SK-N-SH (cell line): ENCODE results near the gene EPGN. TPM values are rescaled to one million over a fixed set of nuclear protein-coding genes. Genes with fewer than 3 reads are reported as not detected.

ENCODE experiments used
- CTCF ChIA-PET: fragments of 300-600, 350-600 bp; formaldehyde crosslinking; extraction: SDS; loops from one replicate; lab custom pipeline; 2021; lab: Yijun Ruan, JAX
- POLR2A ChIA-PET: fragments of 350-600 bp; sonication (Branson Sonifier 250); formaldehyde crosslinking; extraction: SDS; loops from one replicate; lab custom pipeline; 2020; ENCODE audit warnings: antibody characterized with exemption, inconsistent platforms; lab: Yijun Ruan, JAX
- DNase-seq: peaks from one replicate; pipeline ENCODE4 v3.0.0; 2012
- H2AFZ ChIP-seq: fragments of 200-600 bp; sonication (generic); 2 replicates; pipeline ENCODE4 v1.8.1; 2016; ENCODE audit warnings: antibody characterized with exemption, mild to moderate bottlenecking, low read depth
- H3F3A ChIP-seq: fragments of 200-600 bp; sonication (generic); replicated peaks from 2 replicates; pipeline ENCODE3; 2016; ENCODE audit warnings: antibody characterized with exemption, mild to moderate bottlenecking; ENCODE audit not compliant: insufficient read depth
- H3K27ac ChIP-seq, 2 experiments: fragments of 200-500 bp in 1 of 2; fragments of 200-600 bp in 1 of 2; sonication (Bioruptor generic) in 1 of 2; sonication (generic), shearing (Covaris generic) in 1 of 2; 2 replicates each; pipeline versions ENCODE4 v1.5.1 to v1.6.1; 2014 to 2016; ENCODE audit warnings: low read depth in 2 of 2, inconsistent platforms in 1 of 2, low read length in 1 of 2, mild to moderate bottlenecking in 1 of 2, mixed read lengths in 1 of 2
- H3K27me3 ChIP-seq: fragments of 200-600 bp; sonication (generic), shearing (Covaris generic); 2 replicates; pipeline ENCODE4 v1.6.1; 2016; ENCODE audit warnings: mixed run types; ENCODE audit not compliant: insufficient read depth
- H3K36me3 ChIP-seq, 2 experiments: fragments of 200-500 bp in 1 of 2; fragments of 200-600 bp in 1 of 2; sonication (Bioruptor generic) in 1 of 2; sonication (generic) in 1 of 2; replicated peaks in 1 of 2; 2 replicates each; pipeline versions ENCODE3 to v1.5.1; 2014 to 2016; ENCODE audit warnings: low read length in 1 of 2, mild to moderate bottlenecking in 1 of 2; ENCODE audit not compliant: insufficient read depth in 2 of 2, control insufficient read depth in 1 of 2
- H3K4me1 ChIP-seq, 2 experiments: fragments of 200-500 bp in 1 of 2; fragments of 200-600 bp in 1 of 2; sonication (Bioruptor generic) in 1 of 2; sonication (generic), shearing (Covaris generic) in 1 of 2; 2 replicates each; pipeline versions ENCODE4 v1.5.1 to v1.6.1; 2014 to 2016; ENCODE audit warnings: low read depth in 1 of 2, low read length in 1 of 2, mixed run types in 1 of 2; ENCODE audit not compliant: insufficient read depth in 2 of 2, control insufficient read depth in 1 of 2
- H3K4me2 ChIP-seq: fragments of 200-600 bp; sonication (generic), shearing (Covaris generic); 2 replicates; pipeline ENCODE4 v1.6.1; 2017; ENCODE audit warnings: mixed run types
- H3K4me3 ChIP-seq, 2 experiments: fragments of 200-500 bp in 1 of 2; fragments of 200-600 bp in 1 of 2; sonication (Bioruptor generic) in 1 of 2; sonication (generic), shearing (Covaris generic) in 1 of 2; 2 replicates each; pipeline versions ENCODE4 v1.5.1 to v1.8.1; 2014 to 2016; ENCODE audit warnings: low read depth in 2 of 2, inconsistent platforms in 1 of 2, low read length in 1 of 2, mild to moderate bottlenecking in 1 of 2, mixed read lengths in 1 of 2, moderate library complexity in 1 of 2
- H3K79me2 ChIP-seq: fragments of 200-600 bp; sonication (generic); 2 replicates; pipeline ENCODE4 v1.8.1; 2017; ENCODE audit warnings: mild to moderate bottlenecking; ENCODE audit not compliant: insufficient read depth
- H3K9ac ChIP-seq: fragments of 200-600 bp; sonication (generic); 2 replicates; pipeline ENCODE4 v1.6.1; 2017; ENCODE audit warnings: mixed run types
- H3K9me2 ChIP-seq: fragments of 200-600 bp; sonication (generic); 2 replicates; pipeline ENCODE4 v1.6.1; 2017; ENCODE audit warnings: mixed run types
- H3K9me3 ChIP-seq: fragments of 200-600 bp; sonication (generic); 2 replicates; pipeline ENCODE4 v1.6.1; 2017; ENCODE audit warnings: mixed run types, mild to moderate bottlenecking, moderate library complexity
- H4K20me1 ChIP-seq: fragments of 200-600 bp; sonication (generic); 2 replicates; pipeline ENCODE4 v1.6.1; 2017; ENCODE audit warnings: mild to moderate bottlenecking, mixed run types; ENCODE audit not compliant: insufficient read depth
- CTCF ChIP-seq: fragments of 200-600 bp; sonication (generic); IDR thresholded peaks from 2 replicates; pipeline ENCODE4 v1.6.1; 2017; ENCODE audit warnings: antibody characterized with exemption, mild to moderate bottlenecking, moderate library complexity
- NFIC ChIP-seq: IDR thresholded peaks from 2 replicates; pipeline ENCODE4 v1.4.0; 2012; ENCODE audit warnings: borderline replicate concordance
- WGBS: methylation state at CpG from one replicate; pipeline ENCODE4 v1.1.6; 2017; ENCODE audit warnings: low lambda C conversion rate; 5-methylcytosine and 5-hydroxymethylcytosine counted together
- polyA plus RNA-seq, 3 experiments: library from polyadenylated mRNA; depleted of rRNA; stranded (reverse); fragments of >200 nt; gene quantifications; 2 replicates each; pipeline ENCODE4 v1.2.3, GENCODE V29; 2012
- TF ChIP-seq, protein P1 (sequence below): IDR thresholded peaks from 2 replicates; pipeline ENCODE4 v1.4.0; 2012; ENCODE audit warnings: low read depth, borderline replicate concordance

The EPGN gene
- polyA plus RNA-seq, 1 of the 3 experiments (the other 2 are of a cell fraction) = 0.23 TPM

GRCh38 chr4:74328501-74328900 is 20.2 kb downstream of the EPGN start:
- no peak for DNase-seq
- Histone ChIP-seq H3K27me3 (peaks cover 3% of the 10 kb centered on the region; the same call in 1 of the 2 replicates), H3K9me3 (0 out of 2 replicates have a peak, but pooled peaks cover 5% of the 10 kb centered on the region), H3K4me1 (no peaks in the 10 kb centered on the region), H2AFZ (no peak overlapping the region), H3K9ac (no peak overlapping the region), H3K4me3 (no peak overlapping the region), H3K36me3 (no peaks in the 10 kb centered on the region), H4K20me1 (no peaks in the 10 kb centered on the region), H3K4me2 (no peak overlapping the region), H3F3A (peaks cover 3% of the 10 kb centered on the region), H3K9me2 (no peaks in the 10 kb centered on the region), H3K27ac (no peak overlapping the region), H3K79me2 (no peaks in the 10 kb centered on the region)
- WGBS = 6% methylated on average over 1 of the region's 1 CpG
- ChIA-PET CTCF (interaction anchor here (1.0 kb wide), 1 partner anchor 13 kb away, joined by 3 read pairs; no protein-coding TSS in a partner anchor), POLR2A (no interaction called here)
- TF ChIP-seq CTCF = no peak

DNA sequence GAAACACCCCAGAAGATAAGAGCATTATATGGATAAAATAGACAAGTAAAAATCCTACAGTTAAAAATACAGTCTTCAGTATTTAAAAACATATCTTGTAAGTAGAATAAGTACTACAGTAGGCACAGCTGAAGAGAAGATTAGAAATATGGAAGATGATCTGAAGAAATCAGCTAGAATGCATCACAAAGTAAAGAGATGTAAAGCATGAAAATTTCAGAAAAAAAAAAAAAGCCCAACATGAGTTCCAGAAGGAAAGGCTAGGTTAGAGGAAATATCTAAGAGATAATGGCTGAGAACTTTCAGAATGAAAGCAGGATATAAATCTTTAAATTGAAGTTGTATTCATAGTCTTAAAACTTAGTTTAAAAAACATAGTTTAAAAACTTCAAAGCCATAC is 21.0 kb downstream of the EPGN start:
- H3K4me2 ChIP-seq = no peak overlapping the region
- H3K4me1 ChIP-seq = no peaks in the 10 kb centered on the region
- TF ChIP-seq, protein P1, sequence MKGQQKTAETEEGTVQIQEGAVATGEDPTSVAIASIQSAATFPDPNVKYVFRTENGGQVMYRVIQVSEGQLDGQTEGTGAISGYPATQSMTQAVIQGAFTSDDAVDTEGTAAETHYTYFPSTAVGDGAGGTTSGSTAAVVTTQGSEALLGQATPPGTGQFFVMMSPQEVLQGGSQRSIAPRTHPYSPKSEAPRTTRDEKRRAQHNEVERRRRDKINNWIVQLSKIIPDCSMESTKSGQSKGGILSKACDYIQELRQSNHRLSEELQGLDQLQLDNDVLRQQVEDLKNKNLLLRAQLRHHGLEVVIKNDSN = no peak
- TF ChIP-seq, all 33 proteins: peak for 0
- no peak overlapping the region for H3K9ac ChIP-seq
- POLR2A ChIA-PET = no interaction called here
- no peaks in the 10 kb centered on the region for H3K36me3 ChIP-seq
- H3K9me3 ChIP-seq = 0 out of 2 replicates have a peak, but pooled peaks cover 5% of the 10 kb centered on the region
- CTCF ChIA-PET = interaction anchor here (1.0 kb wide), 1 partner anchor 12 kb away, joined by 3 read pairs; no protein-coding TSS in a partner anchor
- H2AFZ ChIP-seq = no peak overlapping the region
- no peak overlapping the region for H3K27ac ChIP-seq
- H4K20me1 ChIP-seq = no peaks in the 10 kb centered on the region
- H3K79me2 ChIP-seq = no peaks in the 10 kb centered on the region
- H3K27me3 ChIP-seq = peaks cover 11% of the 10 kb centered on the region; the same call in 1 of the 2 replicates
- no peaks in the 10 kb centered on the region for H3K9me2 ChIP-seq
- DNase-seq = no peak
- H3F3A ChIP-seq = peaks cover 3% of the 10 kb centered on the region
- no peak overlapping the region for H3K4me3 ChIP-seq

DNA sequence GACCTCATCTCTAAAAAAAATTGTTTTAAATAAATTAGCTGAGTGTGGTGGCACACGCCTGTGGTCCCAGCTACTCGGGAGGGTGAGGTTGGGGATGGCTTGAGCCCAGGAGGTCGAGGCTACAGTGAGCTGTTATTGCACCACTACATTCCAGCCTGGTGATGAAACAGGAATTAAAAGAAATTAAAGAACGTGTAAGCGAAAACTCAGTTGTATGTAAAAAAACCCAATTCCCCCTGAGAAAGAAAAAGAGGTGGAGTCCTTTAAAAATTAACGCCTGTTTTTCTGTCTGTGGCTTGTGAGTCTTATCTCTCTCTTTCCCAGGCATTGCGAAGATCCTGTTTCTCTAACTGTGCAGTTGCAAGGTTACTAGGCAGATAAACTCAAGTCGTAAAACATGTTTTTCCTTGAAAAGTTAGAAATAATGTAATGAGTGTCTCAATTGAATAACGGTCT is 22.1 kb downstream of the EPGN start:
- peaks cover 3% of the 10 kb centered on the region for H3F3A ChIP-seq
- no peaks in the 10 kb centered on the region for H3K36me3 ChIP-seq
- POLR2A ChIA-PET = no interaction called here
- no peak overlapping the region for H2AFZ ChIP-seq
- TF ChIP-seq NFIC = no peak
- no peaks in the 10 kb centered on the region for H3K79me2 ChIP-seq
- CTCF ChIA-PET = no interaction called here
- H3K4me2 ChIP-seq = no peak overlapping the region
- peaks cover 19% of the 10 kb centered on the region; the same call in 1 of the 2 replicates for H3K27me3 ChIP-seq
- H3K4me1 ChIP-seq = no peaks in the 10 kb centered on the region
- H3K4me3 ChIP-seq = no peak overlapping the region
- H3K9me3 ChIP-seq = 0 out of 2 replicates have a peak, but pooled peaks cover 5% of the 10 kb centered on the region
- WGBS = 9% methylated on average over 9 of the region's 9 CpGs
- H3K9ac ChIP-seq = no peak overlapping the region
- H4K20me1 ChIP-seq = no peaks in the 10 kb centered on the region
- DNase-seq = no peak
- no peak overlapping the region for H3K27ac ChIP-seq
- no peaks in the 10 kb centered on the region for H3K9me2 ChIP-seq
